C4-2B (cell line): ENCODE data around the gene REPS1.

ENCODE experiments used
- H3K27ac ChIP-seq: fragments of 450-650 bp; 2 replicates; pipeline ENCODE4 v1.5.1; 2017
- CTCF ChIP-seq: fragments of 450-650 bp; conservative IDR thresholded peaks from 2 replicates; pipeline ENCODE4 v1.5.1; 2017; ENCODE audit warnings: mild to moderate bottlenecking
- ZFX ChIP-seq: fragments of 450-650 bp; IDR thresholded peaks from 2 replicates; pipeline ENCODE4 v1.6.1; 2017

The REPS1 gene

GRCh38 chr6:138896104-138896756 is 91.8 kb downstream of the REPS1 start:
- TF ChIP-seq CTCF: no peak
- no peak for TF ChIP-seq ZFX
- no peak overlapping the region for H3K27ac ChIP-seq

- no peak for TF ChIP-seq ZFX
- TF ChIP-seq CTCF: no peak
- no peak overlapping the region for H3K27ac ChIP-seq
Measured at GRCh38 chr6:138891255-138891986, 96.6 kb downstream of the REPS1 start.

GRCh38 chr6:138885156-138885819 is 102.8 kb downstream of the REPS1 start:
- TF ChIP-seq ZFX (no peak), CTCF (no peak)
- H3K27ac ChIP-seq: no peak overlapping the region

GRCh38 chr6:138882369-138883017 is 105.6 kb downstream of the REPS1 start:
- no peak for TF ChIP-seq CTCF
- no peak for TF ChIP-seq ZFX
- H3K27ac ChIP-seq: no peak overlapping the region

- H3K27ac ChIP-seq: no peak overlapping the region
- TF ChIP-seq ZFX: no peak
- no peak for TF ChIP-seq CTCF
Measured at GRCh38 chr6:138873191-138873590, 114.9 kb downstream of the REPS1 start.

GRCh38 chr6:138869398-138869797 is 118.7 kb downstream of the REPS1 start:
- TF ChIP-seq ZFX (no peak), CTCF (no peak)

More at GRCh38 chr6:138869398-138869797, 118.7 kb downstream of the REPS1 start:
- H3K27ac ChIP-seq: no peak overlapping the region
